Measurements from ENCODE around the gene NOS1AP.

- TF ChIP-seq CTCF (conservative IDR thresholded peaks at IDR 0.05 in 1 of 2, IDR thresholded peaks at IDR 0.05 in 1 of 2; ENCODE audit: extremely low read depth in 1 of 2, insufficient read depth in 1 of 2, low read depth in 1 of 2, low read length in 2 of 2) = no peak
- TF ChIP-seq EZH2 (IDR thresholded peaks at IDR 0.05; ENCODE audit: borderline replicate concordance, low read length) = no peak
These were observed 291.4 kb downstream of the NOS1AP start for GRCh38 chr1:162360874-162361260.
